MCF 10A (cell line): ENCODE data around the gene ZFYVE21. TPM values are rescaled to one million over a fixed set of nuclear protein-coding genes. Genes with fewer than 3 reads are reported as not detected.

Experiments
- BruUV-seq: library from RNA; stranded (reverse); fragments of 400-500 nt; replicated peaks from 2 replicates; lab custom pipeline; 2021; lab: Mats Ljungman, UMichigan
- CTCF ChIA-PET: fragments of 300-600 bp; sonication (Branson Sonifier 250); formaldehyde crosslinking; extraction: SDS; loops from one replicate; lab custom pipeline; 2021; ENCODE audit warnings: antibody characterized with exemption, inconsistent platforms; lab: Yijun Ruan, JAX
- POLR2A ChIA-PET: fragments of 300-600, 350-650 bp; sonication (Branson Sonifier 250); formaldehyde crosslinking; extraction: SDS; loops from one replicate; lab custom pipeline; 2020; ENCODE audit warnings: antibody characterized with exemption, inconsistent platforms; lab: Yijun Ruan, JAX
- DNase-seq: peaks from one replicate; pipeline ENCODE4 v3.0.0-alpha.2; 2018; ENCODE audit not compliant: unreplicated experiment
- H3K27ac Mint-ChIP-seq: one replicate; pipeline ENCODE4 v1.8.0; 2022; ENCODE audit warnings: mild to moderate bottlenecking, low read depth, mixed read lengths; ENCODE audit not compliant: unreplicated experiment
- H3K27me3 Mint-ChIP-seq: one replicate; pipeline ENCODE4 v1.8.0; 2022; ENCODE audit warnings: mixed read lengths; ENCODE audit not compliant: insufficient read depth, unreplicated experiment
- H3K36me3 Mint-ChIP-seq: one replicate; pipeline ENCODE4 v1.8.0; 2022; ENCODE audit warnings: mild to moderate bottlenecking, moderate library complexity, mixed read lengths; ENCODE audit not compliant: insufficient read depth, unreplicated experiment
- H3K4me1 Mint-ChIP-seq: one replicate; pipeline ENCODE4 v1.8.0; 2022; ENCODE audit warnings: mixed read lengths; ENCODE audit not compliant: insufficient read depth, unreplicated experiment
- H3K4me3 Mint-ChIP-seq: one replicate; pipeline ENCODE4 v1.8.0; 2022; ENCODE audit warnings: mild to moderate bottlenecking, moderate library complexity, mixed read lengths; ENCODE audit not compliant: unreplicated experiment
- H3K9me3 Mint-ChIP-seq: one replicate; pipeline ENCODE4 v1.8.0; 2022; ENCODE audit warnings: mixed read lengths; ENCODE audit not compliant: unreplicated experiment
- CTCF ChIP-seq: fragments of 200-600 bp; IDR thresholded peaks from one replicate; pipeline ENCODE4 v1.8.0; 2022; ENCODE audit warnings: antibody characterized with exemption, mild to moderate bottlenecking; ENCODE audit not compliant: unreplicated experiment
- intact Hi-C: fragments of 100-400 bp; cut with micrococcal nuclease; formaldehyde crosslinking; loops from 2 replicates; pipeline ENCODE4 v1.14.1; 2022
- total RNA-seq: library from RNA; stranded (reverse); gene quantifications from 2 replicates; pipeline ENCODE4 v1.2.3, GENCODE V29; 2022

ZFYVE21 gene
- total RNA-seq, 1 experiment from 2014 or later: 35.5 TPM

DNA sequence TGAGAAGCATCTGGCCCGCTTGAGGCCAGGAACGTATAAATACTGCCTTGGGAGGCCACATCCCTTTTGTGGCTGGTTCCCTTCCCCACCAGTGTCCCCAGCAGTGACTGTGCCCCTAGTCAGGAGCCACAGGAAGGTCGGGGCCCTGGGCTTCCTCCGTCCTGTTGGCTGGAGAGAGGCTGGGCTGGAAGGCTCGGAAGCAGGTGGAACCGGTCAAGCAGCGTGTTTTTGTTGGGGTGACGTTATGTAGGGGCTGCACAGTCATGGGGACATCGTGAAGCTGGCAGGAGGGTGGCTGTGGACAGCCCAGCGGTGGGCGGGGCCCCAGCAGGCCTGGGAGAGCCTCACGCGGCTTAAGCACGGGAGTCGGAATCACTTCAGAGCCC, 10.5 kb upstream of the ZFYVE21 start:
- no peaks in the 10 kb centered on the region for H3K27me3 Mint-ChIP-seq
- no peaks in the 10 kb centered on the region for H3K9me3 Mint-ChIP-seq
- no peak overlapping the region for H3K4me3 Mint-ChIP-seq
- ChIA-PET POLR2A (no interaction called here), CTCF (interaction anchor here (1.1 kb wide), 1 partner anchor 11 kb away, joined by 3 read pairs; the partner anchor contains the start of gene ZFYVE21)
- BruUV-seq: no TSS peak
- H3K36me3 Mint-ChIP-seq: peaks cover 51% of the 10 kb centered on the region
- H3K27ac Mint-ChIP-seq: no peak overlapping the region
- no peaks in the 10 kb centered on the region for H3K4me1 Mint-ChIP-seq
- intact Hi-C loops: no loop called here
- TF ChIP-seq CTCF: no peak
- DNase-seq: no peak

DNA sequence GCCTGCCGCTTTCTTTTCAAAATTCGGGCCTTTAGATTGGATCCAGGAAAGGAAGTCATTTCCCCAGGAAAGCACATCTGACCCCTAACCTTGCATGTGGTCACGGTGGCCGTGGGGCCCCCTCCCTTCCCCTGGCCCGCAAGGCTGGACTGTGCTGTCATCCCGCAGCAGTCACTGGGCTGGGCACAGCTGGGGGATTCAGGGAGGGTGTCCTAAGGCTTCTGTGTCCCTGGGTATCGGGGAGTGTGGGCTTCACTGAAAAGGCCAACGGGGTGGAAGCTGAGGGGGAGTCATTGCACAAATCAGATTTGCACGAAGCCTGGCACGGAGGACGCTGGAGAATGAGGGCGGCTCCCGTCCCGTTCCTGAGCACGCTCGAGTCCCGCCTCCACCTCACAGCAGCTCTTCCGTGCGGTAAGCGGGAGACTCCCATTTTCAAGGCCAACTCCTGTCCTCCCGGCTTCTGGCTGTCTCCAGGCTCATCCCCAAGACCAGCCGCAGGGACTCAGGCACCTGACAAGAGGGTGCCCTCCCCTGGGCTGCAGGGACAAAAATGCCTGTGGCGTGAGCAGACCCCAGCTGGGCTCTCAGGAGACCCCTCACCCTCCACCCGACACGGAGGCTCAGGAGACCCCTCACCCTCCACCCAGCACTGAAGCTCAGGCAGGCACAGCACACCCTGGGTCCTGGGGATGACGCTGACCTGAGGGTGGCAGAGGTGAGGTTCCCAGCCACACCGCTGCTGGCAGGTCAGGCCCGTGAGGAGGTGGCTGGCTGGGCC, 9.9 kb upstream of the ZFYVE21 start:
- no peak for TF ChIP-seq CTCF
- ChIA-PET POLR2A (no interaction called here), CTCF (interaction anchor here (1.1 kb wide), 1 partner anchor 10 kb away, joined by 3 read pairs; the partner anchor contains the start of gene ZFYVE21)
- Mint-ChIP-seq H3K4me3 (no peak overlapping the region), H3K36me3 (peaks cover 49% of the 10 kb centered on the region), H3K9me3 (no peaks in the 10 kb centered on the region), H3K27me3 (no peaks in the 10 kb centered on the region), H3K27ac (no peak overlapping the region), H3K4me1 (peaks cover 2% of the 10 kb centered on the region)
- no peak for DNase-seq
- intact Hi-C loops: no loop called here
- no TSS peak for BruUV-seq

DNA sequence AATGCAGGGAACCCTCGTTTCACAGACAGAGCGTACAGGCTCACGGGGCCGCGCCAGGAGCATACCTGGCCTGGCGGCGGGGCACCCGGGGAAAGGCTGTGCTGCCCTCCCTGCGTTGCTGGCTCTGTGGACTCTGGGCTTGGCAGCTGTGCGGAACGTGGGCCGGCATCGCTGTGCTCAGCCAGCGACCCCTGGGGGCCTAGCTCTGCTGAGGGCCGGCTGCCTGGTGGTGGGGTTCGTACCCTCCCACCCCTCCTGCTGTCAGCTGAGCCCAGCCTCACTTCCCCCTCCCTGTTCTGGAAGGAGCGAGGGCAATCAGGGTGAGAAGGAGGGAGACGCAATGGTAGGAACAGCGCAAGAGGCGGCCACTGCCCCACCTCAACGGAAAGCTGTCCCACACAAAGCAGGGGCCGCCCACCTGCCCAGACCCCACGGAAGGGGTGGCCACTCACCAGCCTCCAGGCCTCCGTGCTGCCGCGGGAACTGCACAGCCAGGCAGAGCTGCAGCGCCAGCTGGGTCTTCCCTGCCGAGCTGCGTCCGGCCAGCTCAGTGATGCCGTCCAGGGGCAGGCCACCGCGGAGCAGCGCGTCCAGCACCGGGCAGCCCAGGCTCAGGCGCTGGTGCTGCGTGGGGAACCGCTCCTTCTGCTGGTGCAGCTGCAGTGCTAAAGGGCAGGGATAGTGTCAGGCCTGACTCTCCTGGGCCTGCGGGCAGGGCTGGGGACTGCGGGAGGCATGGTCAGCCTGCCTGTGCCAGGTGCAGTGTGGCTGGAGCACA, 8.9 kb upstream of the ZFYVE21 start:
- no peak for TF ChIP-seq CTCF
- DNase-seq: no peak
- peaks cover 11% of the 10 kb centered on the region for H3K4me1 Mint-ChIP-seq
- BruUV-seq: no TSS peak
- no peak overlapping the region for H3K27ac Mint-ChIP-seq
- peaks cover 41% of the 10 kb centered on the region for H3K36me3 Mint-ChIP-seq
- intact Hi-C loops: no loop called here
- no peaks in the 10 kb centered on the region for H3K27me3 Mint-ChIP-seq
- ChIA-PET POLR2A (no interaction called here), CTCF (no interaction called here)
- no peaks in the 10 kb centered on the region for H3K9me3 Mint-ChIP-seq
- no peak overlapping the region for H3K4me3 Mint-ChIP-seq
